Stimulated activated naive CD8-positive, alpha-beta T cell treated with anti-CD3 and anti-CD28 coated beads, Interleukin-15, Interleukin-2, amounts not matched to agents 100 ng/mL and 50 ng/mL, for 24 hours (primary cell): Measurements from ENCODE around the gene EFNB1.

Experiments used
- H3K27ac Mint-ChIP-seq: one replicate; pipeline ENCODE4 v1.8.0; 2021; ENCODE audit warnings: mild to moderate bottlenecking, mixed read lengths
- H3K27me3 Mint-ChIP-seq: one replicate; pipeline ENCODE4 v1.8.0; 2021; ENCODE audit warnings: mixed read lengths
- H3K36me3 Mint-ChIP-seq: one replicate; pipeline ENCODE4 v1.8.0; 2021; ENCODE audit warnings: low read depth, mixed read lengths
- H3K4me1 Mint-ChIP-seq: one replicate; pipeline ENCODE4 v1.8.0; 2021; ENCODE audit warnings: low read depth, mixed read lengths
- H3K4me3 Mint-ChIP-seq: one replicate; pipeline ENCODE4 v1.8.0; 2021; ENCODE audit warnings: mild to moderate bottlenecking, mixed read lengths
- H3K9me3 Mint-ChIP-seq: one replicate; pipeline ENCODE4 v1.8.0; 2021; ENCODE audit warnings: mixed read lengths

EFNB1 gene

DNA sequence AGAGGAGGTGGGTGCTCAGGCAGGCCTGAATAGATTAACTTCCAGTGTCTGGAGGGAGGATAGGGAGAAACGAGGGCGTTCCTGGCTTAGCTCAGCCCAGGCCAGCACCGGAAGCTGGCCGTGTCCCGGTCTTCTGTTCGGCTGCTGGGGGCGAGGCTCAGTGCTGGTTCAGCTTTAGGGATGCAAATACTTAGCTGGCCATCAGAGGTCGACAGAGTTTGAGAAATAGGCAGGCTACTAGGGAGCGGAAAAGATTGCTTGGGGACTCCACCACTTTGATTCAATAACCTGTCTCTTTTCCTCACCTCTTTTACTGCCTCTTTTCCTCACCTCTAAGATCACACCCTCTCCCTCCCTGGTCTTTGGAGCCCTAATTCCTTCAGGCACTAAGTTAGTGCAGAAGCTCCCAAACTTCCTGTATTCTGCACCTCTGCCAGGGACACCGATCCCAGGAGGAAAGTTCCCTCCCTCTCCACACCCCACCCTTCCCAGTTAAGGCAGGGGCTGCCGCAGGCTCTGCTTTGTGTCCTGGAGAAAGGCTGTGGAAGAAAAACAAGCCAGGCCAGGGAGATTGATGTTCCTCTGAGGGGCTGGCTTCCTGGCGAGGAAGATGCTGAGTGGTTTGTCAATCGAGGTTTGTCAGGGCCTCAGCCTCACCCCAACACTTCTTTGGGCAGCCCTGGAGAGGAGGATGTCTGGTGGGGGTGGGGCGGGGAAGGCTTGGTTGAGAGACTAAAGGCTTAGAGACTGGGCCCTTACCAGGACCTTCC lies 6.0 kb upstream of the EFNB1 start:
- no peaks in the 10 kb centered on the region for H3K4me1 Mint-ChIP-seq
- no peaks in the 10 kb centered on the region for H3K27me3 Mint-ChIP-seq
- no peak overlapping the region for H3K27ac Mint-ChIP-seq
- no peak overlapping the region for H3K4me3 Mint-ChIP-seq
- no peaks in the 10 kb centered on the region for H3K36me3 Mint-ChIP-seq
- H3K9me3 Mint-ChIP-seq = no peaks in the 10 kb centered on the region

DNA sequence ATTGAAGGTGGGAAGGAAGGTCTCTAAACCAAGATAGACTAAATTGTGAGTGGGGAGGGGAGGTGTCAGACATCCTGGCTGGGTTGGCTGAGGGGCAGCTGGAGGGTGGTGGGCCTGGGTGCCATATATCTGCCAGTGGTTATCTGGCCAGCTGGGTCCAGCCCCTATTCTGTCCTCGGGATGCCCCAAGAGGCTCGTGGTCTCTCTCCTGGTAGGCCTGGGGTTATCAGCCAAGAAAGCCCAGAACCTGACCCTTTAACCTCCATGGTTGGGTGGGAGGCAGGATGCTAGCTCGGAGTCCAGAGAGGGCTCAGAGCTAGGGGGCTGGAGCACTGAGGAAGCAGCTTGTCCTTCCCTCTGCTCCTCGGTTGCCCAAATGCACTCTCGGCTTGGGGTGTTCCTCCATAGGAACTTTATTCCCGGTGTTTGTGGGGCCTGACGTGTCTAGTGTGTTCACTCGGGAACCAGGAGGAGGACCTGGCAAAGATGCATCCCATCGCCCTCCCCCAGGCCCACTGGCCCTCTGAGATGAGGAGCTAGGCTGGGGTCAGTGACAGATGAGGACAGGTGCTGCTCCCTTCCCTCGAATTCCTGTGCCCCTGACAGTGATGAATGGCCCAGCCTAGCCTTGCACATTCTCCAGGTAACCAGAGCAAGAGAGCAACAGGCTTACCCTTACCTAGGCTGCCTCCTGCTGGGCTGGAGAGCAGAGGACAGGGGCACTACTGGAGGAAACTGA lies 5.2 kb upstream of the EFNB1 start:
- Mint-ChIP-seq H3K27ac (no peak overlapping the region), H3K4me1 (peaks cover 3% of the 10 kb centered on the region), H3K9me3 (no peaks in the 10 kb centered on the region), H3K4me3 (no peak overlapping the region), H3K36me3 (no peaks in the 10 kb centered on the region), H3K27me3 (no peaks in the 10 kb centered on the region)

DNA sequence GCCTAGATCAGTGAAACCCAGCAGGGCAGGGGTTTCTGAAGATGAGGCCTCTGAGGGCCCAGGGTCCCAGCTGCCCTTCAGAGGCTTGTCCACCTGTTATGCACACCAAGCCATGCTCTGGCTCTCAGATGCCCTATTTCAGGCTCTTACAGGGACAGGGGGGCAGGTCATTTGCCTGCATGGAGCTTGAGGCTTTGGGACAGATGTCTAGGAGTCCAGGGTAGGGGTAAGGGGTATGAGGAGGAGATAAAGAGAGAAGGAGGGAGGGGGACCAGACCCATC lies 4.7 kb upstream of the EFNB1 start:
- H3K27ac Mint-ChIP-seq = no peak overlapping the region
- H3K9me3 Mint-ChIP-seq = no peaks in the 10 kb centered on the region
- H3K27me3 Mint-ChIP-seq = no peaks in the 10 kb centered on the region
- H3K4me1 Mint-ChIP-seq = peaks cover 4% of the 10 kb centered on the region
- H3K4me3 Mint-ChIP-seq = no peak overlapping the region
- no peaks in the 10 kb centered on the region for H3K36me3 Mint-ChIP-seq

DNA sequence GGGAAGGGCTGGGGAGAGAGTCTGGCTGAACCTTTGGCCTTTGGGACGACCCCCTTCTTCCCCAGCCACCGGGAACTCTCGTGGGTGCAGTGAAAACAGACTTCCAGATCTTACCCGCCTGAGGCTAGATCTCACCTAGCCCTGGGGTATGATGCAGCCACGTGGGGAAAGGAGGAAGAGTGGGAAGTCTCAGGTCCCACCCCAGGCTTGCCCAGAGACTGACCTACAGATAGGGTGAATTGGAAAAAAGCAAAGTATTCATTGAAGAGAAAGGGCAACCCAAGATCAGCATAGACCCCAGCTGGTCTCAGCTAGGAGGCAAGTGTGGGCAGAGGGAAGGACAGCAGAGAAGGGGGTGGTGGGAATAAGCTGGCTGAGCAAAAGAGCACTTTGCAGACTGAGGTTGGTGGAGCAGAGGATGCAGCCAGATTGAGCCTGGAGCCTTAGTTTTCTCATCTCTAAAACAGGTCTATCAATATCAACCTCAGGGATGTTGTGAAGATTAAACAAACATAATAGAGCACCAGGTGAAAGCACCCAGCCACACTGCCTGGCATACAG lies 4.2 kb upstream of the EFNB1 start:
- H3K4me3 Mint-ChIP-seq = no peak overlapping the region
- no peaks in the 10 kb centered on the region for H3K36me3 Mint-ChIP-seq
- no peak overlapping the region for H3K27ac Mint-ChIP-seq
- H3K4me1 Mint-ChIP-seq = peaks cover 4% of the 10 kb centered on the region
- no peaks in the 10 kb centered on the region for H3K27me3 Mint-ChIP-seq
- H3K9me3 Mint-ChIP-seq = no peaks in the 10 kb centered on the region

DNA sequence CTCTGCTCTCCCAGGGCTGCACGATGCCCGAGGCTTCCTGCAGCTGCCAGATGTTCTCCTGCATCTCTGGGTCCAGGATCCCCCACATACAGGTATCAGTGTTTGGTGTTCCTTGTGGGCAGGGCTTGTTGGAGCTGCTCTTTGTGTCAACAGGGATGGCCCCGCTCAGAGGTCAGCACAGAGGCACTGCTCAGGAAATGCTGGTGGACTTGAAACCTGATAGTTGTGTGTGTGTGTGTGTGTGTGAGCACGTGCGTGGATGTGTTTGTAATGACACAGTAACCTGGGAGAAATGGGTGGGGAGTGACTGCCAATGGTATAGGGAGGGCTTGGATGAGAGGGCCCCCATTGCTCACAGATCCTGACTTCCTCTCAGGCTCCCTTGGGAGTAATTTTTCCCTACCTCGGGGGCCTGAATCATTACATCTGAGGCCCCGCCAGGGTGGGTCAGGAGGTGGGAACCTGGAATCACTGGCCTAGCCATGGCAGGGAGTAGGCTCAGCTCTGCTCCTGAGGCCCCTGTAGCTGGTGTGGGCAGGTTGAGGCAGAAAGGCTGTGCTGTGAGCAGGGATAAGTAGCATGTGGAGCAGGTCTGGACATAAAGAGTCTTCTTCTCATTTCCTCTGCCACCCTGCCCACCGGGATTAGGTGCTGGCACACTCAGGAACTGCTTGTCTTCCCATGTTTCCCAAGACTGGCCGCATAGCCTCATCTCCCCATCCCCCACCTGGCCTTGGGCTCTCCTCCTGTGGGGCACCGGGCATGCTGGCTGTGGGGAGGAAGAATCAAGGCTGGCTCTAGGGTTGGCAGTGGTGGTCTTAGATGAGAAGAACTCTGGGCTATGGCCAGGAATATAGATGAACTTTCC lies 2.5 kb upstream of the EFNB1 start:
- Mint-ChIP-seq H3K27me3 (no peaks in the 10 kb centered on the region), H3K4me1 (peaks cover 11% of the 10 kb centered on the region), H3K4me3 (no peak overlapping the region), H3K9me3 (no peaks in the 10 kb centered on the region), H3K27ac (no peak overlapping the region), H3K36me3 (no peaks in the 10 kb centered on the region)

DNA sequence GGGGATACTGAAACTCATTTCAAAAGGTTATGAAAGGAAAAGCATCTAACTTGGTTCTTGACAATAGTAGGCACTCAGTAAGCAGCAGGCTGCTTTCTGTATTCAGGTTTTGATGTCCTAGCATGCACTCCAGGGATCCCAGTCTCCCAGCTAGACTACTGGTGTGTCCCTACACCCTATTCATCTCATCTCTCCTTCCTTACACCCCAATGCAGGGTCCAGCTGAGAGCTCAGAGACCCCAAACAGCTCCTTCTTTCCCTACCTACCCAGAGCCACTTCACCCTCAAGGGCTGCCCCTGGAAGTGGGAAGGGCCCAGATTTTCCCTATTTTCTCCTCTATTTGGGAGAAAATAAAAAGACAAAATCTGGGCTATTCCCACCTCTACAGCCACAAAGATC lies 1.6 kb upstream of the EFNB1 start:
- no peak overlapping the region for H3K4me3 Mint-ChIP-seq
- no peak overlapping the region for H3K27ac Mint-ChIP-seq
- no peaks in the 10 kb centered on the region for H3K9me3 Mint-ChIP-seq
- no peaks in the 10 kb centered on the region for H3K27me3 Mint-ChIP-seq
- H3K4me1 Mint-ChIP-seq = peaks cover 20% of the 10 kb centered on the region
- H3K36me3 Mint-ChIP-seq = no peaks in the 10 kb centered on the region

DNA sequence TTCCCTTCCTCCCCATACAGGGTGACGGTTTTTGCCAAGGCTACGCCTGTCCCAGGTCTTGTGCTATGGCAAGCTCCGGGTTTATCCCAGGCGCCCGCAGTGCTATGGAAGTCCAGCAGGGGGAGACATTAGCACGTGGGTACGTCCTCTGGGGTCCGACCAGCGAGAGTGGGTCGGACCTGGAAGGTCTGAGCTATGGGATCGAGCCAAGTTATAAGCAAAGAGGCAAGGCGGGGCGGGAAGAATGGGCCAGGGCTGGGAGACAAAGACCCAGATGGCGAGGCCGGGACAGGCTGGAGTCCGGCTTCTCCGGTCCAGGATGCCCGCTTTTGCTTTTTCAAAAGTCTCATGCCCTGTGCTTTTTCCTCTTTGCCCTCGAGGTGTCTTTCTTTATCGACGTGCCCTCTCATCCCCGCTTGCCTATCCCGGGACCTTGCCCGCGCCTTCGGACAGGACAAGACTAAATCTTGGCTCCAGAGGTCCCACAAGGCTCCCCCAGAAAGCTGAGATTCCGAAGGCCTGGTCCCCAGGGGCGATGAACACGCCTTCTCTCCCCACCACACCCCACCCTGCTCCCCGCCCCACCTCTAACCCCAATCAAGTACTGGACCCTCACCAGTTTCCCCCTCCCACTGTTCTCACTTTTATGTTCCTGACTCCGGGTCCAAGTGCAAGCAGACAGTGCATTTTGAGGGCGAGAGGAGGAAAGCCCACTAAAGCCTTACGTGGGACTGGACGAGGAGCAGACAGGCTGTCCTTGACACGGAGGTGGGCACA lies 785 bp upstream of the EFNB1 start:
- peak overlapping the region; percentile 72 for H3K27ac Mint-ChIP-seq

DNA sequence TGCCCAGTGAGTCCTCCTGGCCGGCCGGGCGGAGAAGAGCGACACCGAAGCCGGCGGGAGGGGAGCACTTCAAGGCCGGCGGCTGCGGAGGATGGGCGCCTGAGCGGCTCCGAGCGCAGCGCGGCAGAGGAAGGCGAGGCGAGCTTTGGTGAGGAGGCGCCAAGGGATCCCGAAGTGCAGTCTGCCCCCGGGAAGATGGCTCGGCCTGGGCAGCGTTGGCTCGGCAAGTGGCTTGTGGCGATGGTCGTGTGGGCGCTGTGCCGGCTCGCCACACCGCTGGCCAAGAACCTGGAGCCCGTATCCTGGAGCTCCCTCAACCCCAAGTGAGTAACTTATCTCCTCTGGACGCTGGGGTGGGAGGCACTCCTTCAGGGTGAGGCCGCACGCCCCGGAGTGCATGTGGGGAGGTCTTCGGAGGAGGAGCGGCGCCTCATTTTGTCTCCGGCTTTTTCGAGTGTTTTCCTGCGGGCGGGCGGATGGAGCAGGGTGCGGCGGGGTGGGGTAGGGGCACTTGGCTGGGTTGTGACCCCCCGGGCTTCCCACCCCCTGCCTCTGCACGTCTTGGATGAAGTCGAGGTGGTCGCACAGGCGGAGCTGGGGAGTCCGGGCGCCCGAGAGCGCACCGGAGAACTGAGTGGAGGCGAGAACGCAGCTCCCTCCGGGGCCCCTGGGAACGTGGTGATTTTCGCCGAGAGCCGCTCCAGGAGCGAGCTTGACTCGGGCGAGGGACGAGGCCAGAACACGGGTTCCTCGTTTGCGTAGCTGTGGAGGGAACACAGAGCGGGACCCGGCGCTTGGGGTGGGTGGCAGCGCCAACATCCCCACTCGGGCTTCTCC lies 979 bp downstream of the EFNB1 start:
- Mint-ChIP-seq H3K4me1 (peaks cover 20% of the 10 kb centered on the region), H3K36me3 (no peaks in the 10 kb centered on the region), H3K27ac (no peak overlapping the region), H3K27me3 (no peaks in the 10 kb centered on the region), H3K9me3 (no peaks in the 10 kb centered on the region), H3K4me3 (peak overlapping the region; percentile 83)

More for the DNA sequence above, 785 bp upstream of the EFNB1 start:
- Mint-ChIP-seq H3K4me1 (peaks cover 20% of the 10 kb centered on the region), H3K36me3 (no peaks in the 10 kb centered on the region), H3K9me3 (no peaks in the 10 kb centered on the region), H3K4me3 (peak overlapping the region; percentile 83), H3K27me3 (no peaks in the 10 kb centered on the region)

DNA sequence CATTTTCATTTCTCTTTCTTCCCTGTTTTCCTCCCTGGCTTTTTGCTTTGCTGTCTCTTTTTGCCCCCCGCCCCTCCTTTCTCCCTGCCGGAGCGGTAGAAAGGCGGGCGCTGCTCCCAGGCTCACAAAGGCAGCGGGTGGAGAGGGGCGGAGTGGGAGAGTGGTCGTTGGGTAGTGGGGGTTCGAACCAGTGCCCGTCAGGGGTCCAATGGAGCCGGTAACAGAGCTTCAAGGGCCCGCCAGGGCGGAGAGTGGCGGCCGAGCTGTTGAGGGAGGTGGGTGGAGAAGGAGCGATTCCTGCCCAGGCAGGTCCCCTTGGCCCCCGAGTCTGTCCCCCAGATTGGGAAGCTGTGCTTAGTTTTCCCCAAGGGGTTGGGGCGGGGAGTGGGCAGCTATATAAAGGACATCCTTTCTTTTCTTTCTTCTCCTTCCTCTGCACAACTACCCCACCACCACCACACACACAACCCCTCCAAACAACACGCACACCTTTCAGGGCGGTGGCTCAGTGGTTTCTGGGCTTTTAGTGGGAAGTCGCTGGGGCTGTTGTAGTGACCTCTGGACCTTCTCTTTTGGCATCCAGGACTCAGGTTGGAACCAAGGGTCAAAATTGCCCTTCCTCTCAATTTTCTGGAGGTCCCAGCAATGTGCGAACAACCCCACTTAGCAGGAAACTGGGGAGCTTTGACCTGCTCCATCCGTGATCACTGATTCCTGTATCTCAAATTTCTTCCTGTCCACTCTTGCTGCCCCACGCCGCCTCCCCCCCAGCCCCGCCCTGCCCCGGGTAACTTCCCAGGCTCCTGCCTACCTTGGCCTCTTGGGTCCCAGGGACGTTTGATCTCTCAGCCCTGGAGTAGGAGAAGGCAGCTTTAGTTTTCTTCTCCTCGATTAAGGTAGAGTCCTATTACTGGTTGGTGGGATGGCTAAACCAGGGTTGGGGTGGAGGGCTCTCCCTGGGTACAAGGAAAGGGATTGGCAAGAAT lies 1.9 kb downstream of the EFNB1 start:
- H3K4me3 Mint-ChIP-seq = peak overlapping the region; percentile 83
- no peaks in the 10 kb centered on the region for H3K9me3 Mint-ChIP-seq
- no peaks in the 10 kb centered on the region for H3K27me3 Mint-ChIP-seq
- H3K27ac Mint-ChIP-seq = no peak overlapping the region
- H3K4me1 Mint-ChIP-seq = peaks cover 20% of the 10 kb centered on the region
- no peaks in the 10 kb centered on the region for H3K36me3 Mint-ChIP-seq

DNA sequence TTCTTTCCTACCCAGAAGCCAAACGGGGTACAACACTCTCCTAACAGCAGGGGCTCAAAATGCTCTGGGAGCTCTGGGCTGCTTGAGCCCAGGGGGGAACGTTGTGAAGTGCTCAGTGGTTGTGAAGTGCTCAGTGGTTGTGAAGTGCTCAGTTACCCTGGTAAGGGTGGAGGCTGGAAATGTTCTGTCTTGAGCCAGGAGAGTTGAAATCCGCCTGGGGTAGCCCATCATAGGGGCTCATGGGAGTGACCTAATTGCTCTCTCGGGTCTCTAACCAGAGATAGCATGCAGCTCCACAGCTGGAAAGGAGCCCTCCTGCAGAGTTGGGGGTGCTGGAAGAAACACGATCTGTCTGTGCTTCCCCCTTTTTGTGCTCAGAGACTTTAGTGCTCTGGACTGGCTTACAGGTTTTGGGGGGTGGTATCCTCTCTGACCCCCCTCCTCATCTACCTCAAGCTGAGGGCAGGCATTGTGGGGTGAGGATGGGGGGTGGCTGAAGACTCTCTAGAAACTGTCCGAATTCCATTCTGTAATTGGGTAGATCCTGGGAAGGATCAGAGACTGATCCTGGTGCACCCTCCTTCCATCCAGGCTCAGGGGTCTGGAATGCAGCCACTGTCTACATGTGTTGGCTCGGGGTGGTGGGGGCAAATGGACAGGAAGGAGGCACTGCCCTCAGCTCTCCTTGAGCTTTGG lies 2.7 kb downstream of the EFNB1 start:
- Mint-ChIP-seq H3K36me3 (no peaks in the 10 kb centered on the region), H3K27me3 (no peaks in the 10 kb centered on the region), H3K9me3 (no peaks in the 10 kb centered on the region), H3K4me1 (peaks cover 20% of the 10 kb centered on the region), H3K4me3 (peak overlapping the region; percentile 35), H3K27ac (no peak overlapping the region)

DNA sequence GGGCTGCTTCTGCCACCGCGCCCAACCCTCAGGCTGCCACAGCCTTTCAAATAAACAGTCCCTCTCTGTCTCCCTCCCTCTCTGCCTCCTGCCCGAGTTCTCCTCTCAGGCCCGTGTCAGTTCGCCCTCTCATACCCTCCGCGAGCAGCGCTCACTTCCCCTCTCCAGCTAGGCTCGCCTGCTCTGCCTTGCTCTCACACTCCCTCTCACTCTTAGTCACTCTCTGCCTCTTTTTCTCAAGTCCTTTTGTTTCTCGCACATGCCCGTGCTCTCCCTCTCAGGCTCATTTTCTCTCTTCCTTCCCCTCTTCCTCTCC lies 3.2 kb downstream of the EFNB1 start:
- peaks cover 24% of the 10 kb centered on the region for H3K4me1 Mint-ChIP-seq
- H3K9me3 Mint-ChIP-seq = no peaks in the 10 kb centered on the region
- H3K4me3 Mint-ChIP-seq = peak overlapping the region; percentile 35
- H3K27me3 Mint-ChIP-seq = no peaks in the 10 kb centered on the region
- peak overlapping the region; percentile 36 for H3K27ac Mint-ChIP-seq
- no peaks in the 10 kb centered on the region for H3K36me3 Mint-ChIP-seq

DNA sequence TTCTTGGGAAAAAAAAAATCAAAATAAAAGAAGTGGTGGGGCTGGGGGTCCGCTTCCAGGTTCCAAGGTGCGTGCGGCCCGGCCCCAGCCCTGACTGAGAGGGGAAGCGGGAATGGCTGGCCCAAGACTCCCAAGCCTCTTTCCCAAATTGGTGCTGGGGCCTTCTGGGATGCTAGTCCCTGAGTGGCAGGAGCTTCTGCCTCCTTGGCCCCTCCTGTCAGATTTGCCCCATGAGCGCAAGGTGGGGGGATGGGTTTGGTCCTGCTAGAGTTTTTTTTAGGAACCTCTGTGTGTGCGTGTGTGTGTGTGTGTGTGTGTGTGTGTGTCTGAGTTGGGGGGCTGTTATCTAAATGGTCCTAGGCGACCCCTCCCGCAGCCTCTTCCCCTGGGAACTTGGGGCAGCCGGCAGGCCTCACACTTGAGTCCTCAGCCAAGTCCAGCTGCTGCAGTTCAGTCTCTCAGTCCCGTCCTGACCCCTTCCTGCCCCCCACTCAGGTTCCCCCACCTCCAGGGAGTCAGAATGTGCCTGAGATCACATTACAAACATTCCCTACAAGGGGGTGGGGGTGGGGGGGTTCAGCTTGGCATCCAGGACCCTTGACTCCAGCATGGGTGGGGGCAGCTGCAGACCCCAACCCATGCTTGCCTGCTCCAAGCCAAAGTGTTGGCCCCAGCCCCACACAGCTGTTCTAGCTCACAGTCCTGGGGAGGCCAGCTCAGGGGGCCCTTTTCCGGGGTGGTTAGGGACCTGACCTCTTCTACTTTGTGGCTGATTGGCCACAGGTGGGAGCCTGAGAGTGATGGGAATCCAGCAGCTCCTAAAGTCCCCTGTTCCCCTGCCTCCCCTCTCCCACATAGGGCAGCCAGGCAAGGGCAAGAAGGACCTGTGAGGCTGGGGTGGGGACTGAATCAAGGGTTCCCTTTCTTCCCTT lies 4.0 kb downstream of the EFNB1 start:
- Mint-ChIP-seq H3K27ac (no peak overlapping the region), H3K27me3 (no peaks in the 10 kb centered on the region), H3K4me3 (no peak overlapping the region), H3K9me3 (no peaks in the 10 kb centered on the region), H3K36me3 (no peaks in the 10 kb centered on the region), H3K4me1 (peaks cover 24% of the 10 kb centered on the region)
